GM13976 (cell line): ENCODE data around the gene AIFM1.

ENCODE experiments used
- DNase-seq: peaks from one replicate; pipeline ENCODE4 v3.0.0; 2012; ENCODE audit warnings: low spot score
- CTCF ChIP-seq: IDR thresholded peaks from 2 replicates; pipeline ENCODE4 v1.5.1; 2012; ENCODE audit warnings: borderline replicate concordance, mild to moderate bottlenecking; ENCODE audit not compliant: insufficient read depth; ENCODE audit errors: extremely low read depth, missing control alignments, control extremely low read depth
- in situ Hi-C: fragments of 300-500 bp; cut with MboI; formaldehyde crosslinking; loops from one replicate; pipeline ENCODE4 v1.12.0; 2022; ENCODE audit warnings: low sequenced_read_pairs, mixed read lengths, inconsistent platforms; ENCODE audit not compliant: unreplicated experiment

The AIFM1 gene

GRCh38 chrX:130172127-130172845, 6.6 kb upstream of the AIFM1 start:
- in situ Hi-C loops = no loop called here
- DNase-seq = no peak
- TF ChIP-seq CTCF = no peak

GRCh38 chrX:130171446-130172126, 5.9 kb upstream of the AIFM1 start, which contains the start of gene RAB33A:
Gene RAB33A (plus strand): TSS chrX:130171962. CDS start chrX:130172063, 101 bp downstream.
- peak; percentile 50 for DNase-seq
- TF ChIP-seq CTCF = no peak
- in situ Hi-C loops = no loop called here

GRCh38 chrX:130170752-130171445, 5.3 kb upstream of the AIFM1 start:
- in situ Hi-C loops = no loop called here
- peak; percentile 80 for DNase-seq
- TF ChIP-seq CTCF = no peak

GRCh38 chrX:130167040-130167439, 1.4 kb upstream of the AIFM1 start:
- in situ Hi-C loops = no loop called here
- TF ChIP-seq CTCF = no peak
- no peak for DNase-seq

GRCh38 chrX:130166503-130166777, 799 bp upstream of the AIFM1 start:
- in situ Hi-C loops = no loop called here
- no peak for TF ChIP-seq CTCF

GRCh38 chrX:130165181-130165702, 399 bp downstream of the AIFM1 start:
- no peak for TF ChIP-seq CTCF
- in situ Hi-C loops = no loop called here
- DNase-seq = peak; percentile 24

More at GRCh38 chrX:130166503-130166777, 799 bp upstream of the AIFM1 start:
- no peak for DNase-seq
